PC-3 (cell line): Measurements from ENCODE around the gene POLR3B.

ENCODE experiments used
- EZH2 ChIP-seq: fragments of 300-600 bp; sonication (generic); IDR thresholded peaks from one replicate; pipeline ENCODE4 v1.6.1; 2017; ENCODE audit warnings: antibody characterized with exemption, mild to moderate bottlenecking, low read length; ENCODE audit not compliant: unreplicated experiment
- EZH2phosphoT487 ChIP-seq: fragments of 300-600 bp; sonication (generic); IDR thresholded peaks from 2 replicates; pipeline ENCODE4 v1.6.1; 2018; ENCODE audit warnings: mild to moderate bottlenecking, antibody characterized with exemption, low read length, borderline replicate concordance
- TF ChIP-seq, protein P1 (sequence below): fragments of 300-600 bp; sonication (generic); conservative IDR thresholded peaks from 2 replicates; pipeline ENCODE4 v1.5.1; 2017; ENCODE audit warnings: antibody characterized with exemption, low read depth, mild to moderate bottlenecking, low read length

DNA sequence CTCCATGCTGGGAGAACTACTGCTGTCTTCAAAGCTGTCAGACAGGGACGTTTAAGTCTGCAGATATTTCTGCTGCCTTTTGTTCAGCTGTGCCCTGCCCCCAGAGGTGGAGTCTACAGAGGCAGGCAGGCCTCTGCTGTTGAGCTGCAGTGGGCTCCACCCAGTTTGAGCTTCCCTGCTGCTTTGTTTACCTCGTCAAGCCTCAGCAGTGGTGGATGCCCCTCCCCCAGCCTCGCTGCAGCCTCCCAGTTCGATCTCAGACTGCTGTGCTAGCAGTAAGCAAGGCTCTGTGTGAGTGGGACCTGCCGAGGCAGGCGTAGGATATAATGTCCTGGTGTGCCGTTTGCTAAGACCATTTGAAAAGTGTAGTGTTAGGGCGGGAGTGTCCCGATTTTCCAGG lies 193.9 kb downstream of the POLR3B start:
- TF ChIP-seq, protein P1, sequence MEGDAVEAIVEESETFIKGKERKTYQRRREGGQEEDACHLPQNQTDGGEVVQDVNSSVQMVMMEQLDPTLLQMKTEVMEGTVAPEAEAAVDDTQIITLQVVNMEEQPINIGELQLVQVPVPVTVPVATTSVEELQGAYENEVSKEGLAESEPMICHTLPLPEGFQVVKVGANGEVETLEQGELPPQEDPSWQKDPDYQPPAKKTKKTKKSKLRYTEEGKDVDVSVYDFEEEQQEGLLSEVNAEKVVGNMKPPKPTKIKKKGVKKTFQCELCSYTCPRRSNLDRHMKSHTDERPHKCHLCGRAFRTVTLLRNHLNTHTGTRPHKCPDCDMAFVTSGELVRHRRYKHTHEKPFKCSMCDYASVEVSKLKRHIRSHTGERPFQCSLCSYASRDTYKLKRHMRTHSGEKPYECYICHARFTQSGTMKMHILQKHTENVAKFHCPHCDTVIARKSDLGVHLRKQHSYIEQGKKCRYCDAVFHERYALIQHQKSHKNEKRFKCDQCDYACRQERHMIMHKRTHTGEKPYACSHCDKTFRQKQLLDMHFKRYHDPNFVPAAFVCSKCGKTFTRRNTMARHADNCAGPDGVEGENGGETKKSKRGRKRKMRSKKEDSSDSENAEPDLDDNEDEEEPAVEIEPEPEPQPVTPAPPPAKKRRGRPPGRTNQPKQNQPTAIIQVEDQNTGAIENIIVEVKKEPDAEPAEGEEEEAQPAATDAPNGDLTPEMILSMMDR = no peak
- TF ChIP-seq EZH2 = no peak
- no peak for TF ChIP-seq EZH2phosphoT487
